CD14-positive monocyte (primary cell): ENCODE results near the gene ZNF280C. TPM values are rescaled to one million over a fixed set of nuclear protein-coding genes. Genes with fewer than 3 reads are reported as not detected.

Experiments
- DNase-seq, 3 donors: peaks; one replicate each; pipeline ENCODE4 v3.0.0-alpha.2; 2011 to 2022
- H2AFZ ChIP-seq: 2 replicates; pipeline ENCODE4 v1.6.0; 2012; ENCODE audit warnings: mild to moderate bottlenecking, low read depth, low read length, inconsistent platforms; ENCODE audit not compliant: insufficient read depth, poor library complexity, severe bottlenecking
- H3K27ac ChIP-seq, 2 donors: 1 replicate in 1 of 2; 2 replicates in 1 of 2; pipeline ENCODE4 v1.5.1; 2012 to 2013; ENCODE audit warnings: low read length in 2 of 2, control low read depth in 1 of 2, inconsistent platforms in 1 of 2, low read depth in 1 of 2, mild to moderate bottlenecking in 1 of 2
- H3K27me3 ChIP-seq, 2 donors: one replicate each; pipeline versions ENCODE4 v1.6.0 to v1.6.1; 2011 to 2013; ENCODE audit warnings: low read length in 2 of 2; ENCODE audit not compliant: control insufficient read depth in 2 of 2, insufficient read depth in 2 of 2
- H3K36me3 ChIP-seq, 2 donors: replicated peaks in 1 of 2; 1 replicate in 1 of 2; 2 replicates in 1 of 2; pipeline versions ENCODE4 v1.5.1 to v1.6.1; 2012 to 2013; ENCODE audit warnings: low read length in 2 of 2, control low read depth in 1 of 2, inconsistent platforms in 1 of 2, mild to moderate bottlenecking in 1 of 2; ENCODE audit not compliant: insufficient read depth in 2 of 2, control insufficient read depth in 1 of 2
- H3K4me1 ChIP-seq, 2 donors: 1 replicate in 1 of 2; 2 replicates in 1 of 2; pipeline versions ENCODE4 v1.5.1 to v1.6.1; 2012 to 2013; ENCODE audit warnings: low read length in 2 of 2, control low read depth in 1 of 2, inconsistent platforms in 1 of 2, mild to moderate bottlenecking in 1 of 2, moderate library complexity in 1 of 2; ENCODE audit not compliant: insufficient read depth in 2 of 2, control insufficient read depth in 1 of 2
- H3K4me2 ChIP-seq: replicated peaks from 2 replicates; pipeline ENCODE3; 2012; ENCODE audit warnings: low read length, moderate library complexity, mild to moderate bottlenecking; ENCODE audit not compliant: poor library complexity, severe bottlenecking; ENCODE audit errors: extremely low read depth
- H3K4me3 ChIP-seq, 3 experiments: fragments of 200-600 bp in 1 of 3; sonication (generic) in 1 of 3; replicated peaks in 1 of 3; 1 replicate in 2 of 3; 2 replicates in 1 of 3; pipeline ENCODE4 v1.5.1; 2011 to 2013; ENCODE audit warnings: low read length in 3 of 3, mild to moderate bottlenecking in 3 of 3, control low read depth in 2 of 3, low read depth in 2 of 3, inconsistent platforms in 1 of 3, moderate library complexity in 1 of 3
- H3K79me2 ChIP-seq: 2 replicates; pipeline ENCODE4 v1.6.0; 2012; ENCODE audit warnings: mild to moderate bottlenecking, control low read depth, inconsistent platforms, low read length, moderate library complexity; ENCODE audit not compliant: insufficient read depth
- H3K9ac ChIP-seq: 2 replicates; pipeline ENCODE4 v1.6.0; 2017; ENCODE audit warnings: low read length, mild to moderate bottlenecking; ENCODE audit not compliant: insufficient read depth, poor library complexity, severe bottlenecking
- H3K9me3 ChIP-seq, 2 donors: replicated peaks in 1 of 2; 1 replicate in 1 of 2; 2 replicates in 1 of 2; pipeline versions ENCODE4 v1.5.1 to v1.6.1; 2012 to 2013; ENCODE audit warnings: low read length in 2 of 2, control low read depth in 1 of 2; ENCODE audit not compliant: control insufficient read depth in 1 of 2, insufficient read depth in 1 of 2
- H4K20me1 ChIP-seq: 2 replicates; pipeline ENCODE4 v1.6.0; 2012; ENCODE audit warnings: mild to moderate bottlenecking, low read length, control low read depth, moderate library complexity; ENCODE audit not compliant: insufficient read depth
- H3K27ac Mint-ChIP-seq, 7 donors: one replicate each; pipeline ENCODE4 v1.8.0; 2020; ENCODE audit warnings: mild to moderate bottlenecking in 7 of 7, mixed read lengths in 7 of 7, moderate library complexity in 6 of 7, inconsistent platforms in 2 of 7
- H3K27me3 Mint-ChIP-seq, 3 donors: one replicate each; pipeline ENCODE4 v1.8.0; 2021 to 2022; ENCODE audit warnings: low read depth in 3 of 3, mild to moderate bottlenecking in 3 of 3, mixed read lengths in 3 of 3, moderate library complexity in 3 of 3, inconsistent platforms in 1 of 3
- H3K36me3 Mint-ChIP-seq, 2 donors: one replicate each; pipeline ENCODE4 v1.8.0; 2020; ENCODE audit warnings: mixed read lengths in 2 of 2, inconsistent platforms in 1 of 2, mild to moderate bottlenecking in 1 of 2
- H3K4me1 Mint-ChIP-seq: one replicate; pipeline ENCODE4 v1.8.0; 2020; ENCODE audit warnings: mild to moderate bottlenecking, mixed read lengths
- H3K4me3 Mint-ChIP-seq, 2 donors: one replicate each; pipeline ENCODE4 v1.8.0; 2020; ENCODE audit warnings: mild to moderate bottlenecking in 2 of 2, mixed read lengths in 2 of 2, moderate library complexity in 1 of 2
- H3K9me3 Mint-ChIP-seq, 7 donors: one replicate each; pipeline ENCODE4 v1.8.0; 2020 to 2022; ENCODE audit warnings: mixed read lengths in 7 of 7, mild to moderate bottlenecking in 6 of 7, moderate library complexity in 6 of 7, inconsistent platforms in 2 of 7
- CTCF ChIP-seq: fragments of 200-600 bp; IDR thresholded peaks from one replicate; pipeline ENCODE4 v1.8.0; 2022; ENCODE audit warnings: antibody characterized with exemption, mild to moderate bottlenecking
- WGBS: methylation state at CpG from one replicate; pipeline ENCODE4 v1.1.5; 2013; ENCODE audit warnings: missing lambda C conversion rate; ENCODE audit not compliant: insufficient coverage; 5-methylcytosine and 5-hydroxymethylcytosine counted together
- intact Hi-C, 2 donors: fragments of 100-400 bp; cut with micrococcal nuclease; formaldehyde crosslinking; loops; one replicate each; pipeline versions ENCODE4 v1.15.0 to v1.15.1; 2023
- polyA plus RNA-seq, 3 donors: library from polyadenylated mRNA; depleted of rRNA in 1 of 3; unstranded in 2 of 3; stranded (reverse) in 1 of 3; fragments of 300-500 nt in 2 of 3; fragments of >200 nt in 1 of 3; fragmentation: Illumina TruSeq in 2 of 3; gene quantifications; 1 replicate in 2 of 3; 2 replicates in 1 of 3; pipeline ENCODE4 v1.2.3, GENCODE V29; 2012 to 2021

ZNF280C gene
- polyA plus RNA-seq, 3 donors = 0.66 to 1.8 (median 1.3) TPM

GRCh38 chrX:130260316-130260715 is 8.4 kb downstream of the ZNF280C start:
- Histone ChIP-seq H3K36me3 (no peaks in the 10 kb centered on the region), H3K4me1 (no peaks in the 10 kb centered on the region), H3K27ac (no peak overlapping the region), H3K27me3 (no peaks in the 10 kb centered on the region), H2AFZ (no peak overlapping the region), H3K4me2 (no peak overlapping the region), H4K20me1 (no peaks in the 10 kb centered on the region), H3K9me3 (no peaks in the 10 kb centered on the region), H3K9ac (no peak overlapping the region), H3K79me2 (no peaks in the 10 kb centered on the region), H3K4me3 (no peak overlapping the region)
- no peak for DNase-seq
- Mint-ChIP-seq H3K4me1 (no peaks in the 10 kb centered on the region), H3K9me3 (peaks cover 0 to 6% (median 1%) of the 10 kb centered on the region in 7 donors), H3K27me3 (peaks cover 0 to 2% (median 0%) of the 10 kb centered on the region in 3 donors), H3K4me3 (no peak overlapping the region), H3K27ac (no peak overlapping the region), H3K36me3 (peaks cover 9 to 18% of the 10 kb centered on the region in 2 donors)
- WGBS = no CpG with 5 or more reads among the region's 2 CpGs
- TF ChIP-seq CTCF = no peak
- intact Hi-C loops = no loop called here

GRCh38 chrX:130253916-130254315 is 14.8 kb downstream of the ZNF280C start:
- no peak for TF ChIP-seq CTCF
- no peak overlapping the region for H3K4me3 ChIP-seq
- no peak overlapping the region for H3K4me2 ChIP-seq
- no peaks in the 10 kb centered on the region for H3K9me3 ChIP-seq
- no peak overlapping the region for H3K9ac ChIP-seq
- H2AFZ ChIP-seq = no peak overlapping the region
- no peak overlapping the region for H3K27ac ChIP-seq
- no peaks in the 10 kb centered on the region for H3K4me1 Mint-ChIP-seq
- no peak overlapping the region for H3K4me3 Mint-ChIP-seq
- DNase-seq = no peak
- H3K9me3 Mint-ChIP-seq = peaks cover 0 to 6% (median 2%) of the 10 kb centered on the region in 7 donors
- no peaks in the 10 kb centered on the region for H3K27me3 ChIP-seq
- H3K27me3 Mint-ChIP-seq = peaks cover 0 to 4% (median 0%) of the 10 kb centered on the region in 3 donors
- no peaks in the 10 kb centered on the region for H4K20me1 ChIP-seq
- intact Hi-C loops = no loop called here
- no peaks in the 10 kb centered on the region for H3K4me1 ChIP-seq
- H3K36me3 Mint-ChIP-seq = peaks cover 10 to 22% of the 10 kb centered on the region in 2 donors
- no peaks in the 10 kb centered on the region for H3K79me2 ChIP-seq
- no peak overlapping the region for H3K27ac Mint-ChIP-seq
- no peaks in the 10 kb centered on the region for H3K36me3 ChIP-seq
